ENCODE results near the gene KCNA5. TPM values are rescaled to one million over a fixed set of nuclear protein-coding genes. Genes with fewer than 3 reads are reported as not detected.

The KCNA5 gene
- total and polyA plus RNA-seq, 2 of the 13 experiments (the other 11 are each of a cell fraction or from before 2014, with no cell fraction given), result not detected

- TF ChIP-seq ISX (CRISPR knock-in tag; conservative IDR thresholded peaks at IDR 0.05) (no peak), KDM5A (IDR thresholded peaks at IDR 0.05; ENCODE audit: borderline replicate concordance, low read length) (no peak), AHDC1 (CRISPR knock-in tag; IDR thresholded peaks at IDR 0.05; ENCODE audit: borderline replicate concordance) (no peak)
Observed at GRCh38 chr12:5030066-5030465, 13.6 kb upstream of the KCNA5 start (continued).

GRCh38 chr12:5031242-5031641 lies 12.4 kb upstream of the KCNA5 start:
- H3K79me2 ChIP-seq (ENCODE audit: insufficient read depth, low read length), result no peaks in the 10 kb centered on the region
- no peaks in the 10 kb centered on the region for H3K4me1 ChIP-seq (ENCODE audit: insufficient read depth, low read length)
- no peaks in the 10 kb centered on the region for H3K9me3 ChIP-seq (ENCODE audit: low read length)
- ChIA-PET CTCF (ENCODE audit: low intra/inter-chr PET ratio, low total read pairs) (no interaction called here), POLR2A (no interaction called here)
- 3% methylated on average over 6 of the region's 6 CpGs for WGBS (ENCODE audit: low lambda C conversion rate)
- H3K4me3 ChIP-seq (replicated peaks in 1 of 3; ENCODE audit: insufficient read depth in 1 of 3, low read depth in 2 of 3, low read length in 3 of 3), result no peak overlapping the region
- no peak for FAIRE-seq
- ATAC-seq, result no peak
- no peak overlapping the region for H3K4me2 ChIP-seq (ENCODE audit: low read depth, low read length)
- no peak overlapping the region for H3K9ac ChIP-seq (ENCODE audit: insufficient read depth, low read depth, low read length)
- H2AFZ ChIP-seq (ENCODE audit: low read length), result no peak overlapping the region
- in situ Hi-C loops (cut with HindIII; ENCODE audit: extremely low pct_ligation_motif_present, low pct_unique_long_range_greater_than_20kb) (no loop called here), intact Hi-C loops (cut with micrococcal nuclease; ENCODE audit: unreplicated experiment) (no loop called here)
- H3K36me3 ChIP-seq (replicated peaks in 1 of 2; ENCODE audit: control insufficient read depth in 1 of 2, insufficient read depth in 2 of 2, low read length in 2 of 2), result no peaks in the 10 kb centered on the region
- H3K27me3 ChIP-seq (ENCODE audit: control insufficient read depth in 1 of 2, insufficient read depth in 2 of 2, low read length in 2 of 2), result peaks cover 3 to 21% of the 10 kb centered on the region in 2 experiments; a peak in 3 of 5 replicates
- H3K27ac ChIP-seq (ENCODE audit: extremely low read length, insufficient read depth, low read length), result no peak overlapping the region
- no TSS peak for BruUV-seq (replicated peaks)
- DNase-seq (ENCODE audit: low spot score), result no peak
- H4K20me1 ChIP-seq (ENCODE audit: insufficient read depth, low read length), result no peaks in the 10 kb centered on the region
- no peak for TF ChIP-seq ZNF781 (CRISPR knock-in tag; IDR thresholded peaks at IDR 0.05; ENCODE audit: borderline replicate concordance, not compliant biosample characterization)
- TF ChIP-seq SP5 (CRISPR knock-in tag; IDR thresholded peaks at IDR 0.05; ENCODE audit: borderline replicate concordance, low read depth), result no peak
- no peak for TF ChIP-seq STAG1 (CRISPR knock-in tag; IDR thresholded peaks at IDR 0.05)
- no peak for TF ChIP-seq ZNF800 (CRISPR knock-in tag; IDR thresholded peaks at IDR 0.05)
- TF ChIP-seq ZBTB34 (CRISPR knock-in tag; IDR thresholded peaks at IDR 0.05), result no peak
- no peak for TF ChIP-seq ZNF512 (CRISPR knock-in tag; IDR thresholded peaks at IDR 0.05)
- TF ChIP-seq ZNF607 (CRISPR knock-in tag; IDR thresholded peaks at IDR 0.05; ENCODE audit: borderline replicate concordance), result no peak
- TF ChIP-seq ZNF230 (CRISPR knock-in tag; IDR thresholded peaks at IDR 0.05), result no peak

All from HepG2 (cell line).